Measurements from ENCODE around the gene AKT1S1.

AKT1S1 gene

DNA sequence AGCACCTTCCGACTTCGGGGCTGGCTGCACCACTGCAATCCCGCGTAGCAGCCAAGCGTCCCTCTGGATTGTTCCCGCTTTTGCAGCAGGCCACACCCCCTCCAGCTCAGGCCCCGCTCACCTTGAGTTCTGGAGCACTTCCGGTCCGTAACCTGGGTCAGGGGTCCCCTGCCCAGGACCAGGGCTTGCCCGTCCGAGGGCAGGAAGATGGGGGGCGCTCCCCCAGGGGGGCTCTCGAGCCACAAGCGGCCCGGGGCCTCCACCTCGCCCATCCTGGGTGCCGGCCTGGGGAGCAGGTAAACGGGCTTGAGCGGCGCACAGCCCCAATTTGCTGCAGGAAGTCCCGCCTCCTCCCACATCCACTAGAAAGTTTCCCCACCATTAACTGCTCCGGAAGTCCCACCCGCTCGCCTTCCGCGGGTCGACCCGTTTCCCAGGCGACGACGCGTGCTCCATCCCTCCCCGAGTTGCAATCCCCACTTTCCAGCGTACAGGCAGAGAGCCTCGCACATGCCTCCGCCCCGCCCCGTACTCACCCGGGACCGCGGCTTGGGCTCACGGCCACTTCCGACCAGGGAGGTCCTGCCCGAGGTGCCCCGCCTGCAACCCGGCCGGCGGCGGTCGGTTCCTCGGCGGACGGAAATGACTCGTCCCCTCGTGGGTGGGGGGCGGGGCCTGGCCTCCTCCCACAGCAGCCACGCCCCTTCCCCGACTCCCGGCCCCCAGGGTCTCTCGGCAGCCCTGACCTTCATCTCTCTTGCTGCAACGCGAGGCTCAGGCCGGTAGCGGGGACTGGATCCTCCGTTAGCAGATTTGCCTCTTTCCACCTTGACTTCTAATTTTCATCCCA, 10.0 kb downstream of the AKT1S1 start, which contains the start of gene PNKP:
PNKP (minus strand) TSS at position 644 of the 850 bp plus-strand sequence; CDS start at position 272, 372 bp downstream.
- DNase-seq: peak; percentile 93

GRCh38 chr19:49864890-49865289, 12.3 kb downstream of the AKT1S1 start:
- no peak for DNase-seq

DNA sequence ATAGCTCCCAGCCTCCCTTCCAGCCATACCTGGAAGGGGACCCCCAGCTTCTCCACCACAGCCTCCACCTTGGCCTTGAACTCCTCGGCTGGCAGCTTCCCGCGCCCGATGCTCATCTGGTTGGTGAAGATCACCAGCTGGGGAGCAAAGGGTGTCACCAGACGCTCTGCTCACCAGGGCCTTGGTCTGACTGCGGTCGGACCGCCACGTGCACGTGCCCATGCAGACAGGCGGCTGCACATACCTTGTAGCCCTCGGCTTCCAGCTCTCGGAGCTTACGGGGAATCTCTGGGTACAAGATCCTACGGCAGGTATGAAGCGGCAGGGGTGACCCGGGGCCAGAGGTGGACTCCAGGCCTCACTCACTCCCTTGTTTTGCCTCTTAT, 13.2 kb downstream of the AKT1S1 start:
- no peak for DNase-seq

DNA sequence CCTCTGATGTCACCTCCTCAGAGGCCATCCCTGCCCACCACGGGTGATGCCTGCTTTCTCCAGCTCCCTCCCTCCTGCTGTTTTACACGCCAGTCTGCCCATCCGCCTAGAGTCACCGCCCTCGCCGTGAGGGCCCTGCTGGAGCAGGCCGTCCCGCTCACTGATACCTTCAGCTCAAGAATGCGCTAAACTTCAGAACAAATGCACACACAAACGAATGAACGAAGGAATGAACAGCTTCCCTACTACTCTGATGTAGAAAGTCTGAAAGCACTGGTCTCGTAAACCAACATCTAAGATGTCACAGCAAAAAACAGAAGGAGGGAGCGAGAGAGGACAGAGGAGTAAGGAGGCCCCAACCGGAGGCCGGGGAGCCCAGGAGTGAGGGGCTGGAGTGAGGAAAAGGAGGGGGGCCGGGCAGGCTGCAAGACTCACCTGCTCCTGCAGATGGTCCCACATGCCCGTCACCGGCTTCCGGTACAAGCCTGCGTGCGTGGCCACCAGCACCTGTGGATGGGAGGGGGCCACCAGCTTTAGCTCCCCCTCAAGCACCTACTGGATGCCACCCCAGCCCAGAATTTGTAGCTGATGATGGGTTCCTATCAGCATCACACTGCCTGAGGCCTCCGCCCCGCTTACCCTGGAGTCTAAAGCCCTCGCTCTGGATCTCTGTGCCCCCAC, 13.8 kb downstream of the AKT1S1 start:
- DNase-seq: no peak

- DNase-seq: no peak
Observed at GRCh38 chr19:49862391-49863253, 14.5 kb downstream of the AKT1S1 start.

DNA sequence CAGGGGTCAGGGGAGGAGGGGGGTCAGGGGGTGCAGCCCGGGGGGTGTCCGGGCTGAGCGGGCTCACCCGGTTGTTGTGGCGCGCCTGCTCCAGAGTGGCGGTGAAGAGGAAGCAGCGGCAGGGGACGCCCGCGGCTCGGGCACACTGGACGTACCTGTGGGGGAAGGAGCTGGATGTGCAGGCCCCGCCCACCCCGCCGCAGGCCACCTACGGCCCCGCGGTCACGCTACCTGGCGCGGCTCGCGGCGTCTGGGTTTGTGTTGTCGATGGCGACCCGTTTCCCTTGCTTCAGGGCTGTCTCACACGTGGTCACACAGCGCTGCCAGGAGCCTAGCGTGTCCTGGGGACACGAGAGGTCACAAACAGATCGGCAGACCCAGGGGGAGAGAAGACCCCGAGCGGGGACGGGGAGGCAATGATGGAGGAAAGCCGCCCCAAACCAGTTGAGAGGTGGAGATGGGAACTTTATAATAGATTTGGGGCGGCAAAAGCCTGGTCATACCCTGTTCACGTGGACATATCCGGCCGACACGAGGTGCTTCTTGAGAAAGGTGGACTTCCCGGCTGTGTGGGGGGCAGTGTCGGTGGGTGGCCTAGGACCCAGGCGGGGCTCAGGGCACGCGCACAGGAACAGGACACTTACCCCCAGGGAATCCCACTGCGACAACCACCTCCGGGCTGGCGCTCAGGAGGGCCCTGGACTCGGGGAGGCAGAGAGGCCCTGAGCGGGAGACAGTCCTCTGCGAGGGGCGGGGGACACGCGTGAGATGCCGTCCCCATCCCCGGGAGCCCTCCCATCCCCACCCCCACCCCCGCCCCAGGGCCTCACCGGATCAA, 15.4 kb downstream of the AKT1S1 start:
- no peak for DNase-seq

GRCh38 chr19:49861107-49861506, 16.0 kb downstream of the AKT1S1 start:
- DNase-seq: no peak

- no peak for DNase-seq
Observed at GRCh38 chr19:49860336-49861102, 16.6 kb downstream of the AKT1S1 start.

DNA sequence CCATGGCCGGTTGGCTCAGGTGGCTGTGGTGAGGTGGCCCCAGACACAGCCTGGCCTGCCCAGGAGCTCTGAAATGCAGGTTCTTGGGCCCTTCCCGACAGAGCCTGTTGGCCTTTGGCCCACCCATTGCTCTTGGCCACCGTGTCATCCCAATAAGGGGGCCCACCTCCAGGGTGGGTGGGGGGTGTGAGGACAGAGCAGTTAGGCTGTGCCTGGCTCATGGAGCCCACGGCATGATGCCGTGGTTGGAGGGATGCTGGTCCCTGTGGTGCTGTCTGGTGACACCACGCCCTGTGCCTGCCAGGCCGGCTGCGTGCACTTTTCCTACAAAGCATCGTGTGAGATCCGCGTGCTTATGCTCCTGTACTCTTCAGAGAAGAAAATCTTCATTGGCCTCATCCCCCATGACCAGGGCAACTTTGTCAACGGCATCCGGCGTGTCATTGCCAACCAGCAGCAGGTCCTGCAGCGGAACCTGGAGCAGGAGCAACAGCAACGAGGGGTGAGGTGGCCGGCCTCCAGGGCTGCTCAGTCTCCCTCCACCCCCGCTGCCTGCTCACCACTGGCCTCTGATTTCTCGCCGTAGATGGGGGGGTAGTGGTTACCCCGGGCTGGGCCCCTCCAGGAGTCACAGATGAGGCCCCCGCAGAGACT, 17.3 kb downstream of the AKT1S1 start:
- no peak for DNase-seq

GRCh38 chr19:49858088-49858985, 18.8 kb downstream of the AKT1S1 start:
- no peak for DNase-seq

DNA sequence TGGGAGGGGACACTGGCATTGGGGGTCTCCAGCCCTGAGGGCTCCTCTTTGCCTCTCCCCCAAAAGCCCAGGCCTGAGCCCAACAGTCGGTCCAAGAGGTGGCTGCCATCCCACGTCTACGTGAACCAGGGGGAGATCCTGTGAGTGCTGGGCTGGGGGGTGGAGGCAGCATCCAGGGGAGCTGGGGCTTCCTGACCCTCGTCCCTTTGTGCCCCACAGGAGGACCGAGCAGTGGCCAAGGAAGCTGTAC, 19.4 kb downstream of the AKT1S1 start:
- DNase-seq: no peak

- DNase-seq: no peak
Observed at GRCh38 chr19:49857061-49857837, 19.9 kb downstream of the AKT1S1 start.

- no peak for DNase-seq
Observed at GRCh38 chr19:49856574-49857021, 20.6 kb downstream of the AKT1S1 start.

- no peak for DNase-seq
Observed at GRCh38 chr19:49855676-49856573, 21.2 kb downstream of the AKT1S1 start.

DNA sequence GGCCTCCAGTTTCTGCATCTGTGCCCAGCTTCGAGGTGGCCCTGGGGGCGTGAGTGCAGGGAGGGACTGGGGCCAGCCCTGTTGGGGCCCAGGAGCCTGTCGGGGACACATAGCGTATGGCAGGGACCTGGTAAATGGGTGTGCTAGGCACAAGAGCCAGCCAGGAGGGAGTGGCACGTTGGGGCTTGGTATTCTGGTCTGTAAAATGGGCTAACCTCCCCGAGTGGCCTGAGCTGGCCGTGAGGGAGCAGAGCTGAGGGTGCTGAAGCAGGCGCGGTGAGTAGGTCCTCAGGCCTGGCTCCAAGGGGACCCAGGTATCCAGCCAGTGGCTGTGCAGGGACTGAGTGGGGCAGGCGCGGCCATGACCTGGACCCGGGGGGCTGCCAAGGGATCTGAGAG, 21.9 kb downstream of the AKT1S1 start:
- no peak for DNase-seq

- no peak for DNase-seq
Observed at GRCh38 chr19:49854378-49855263, 22.5 kb downstream of the AKT1S1 start.

DNA sequence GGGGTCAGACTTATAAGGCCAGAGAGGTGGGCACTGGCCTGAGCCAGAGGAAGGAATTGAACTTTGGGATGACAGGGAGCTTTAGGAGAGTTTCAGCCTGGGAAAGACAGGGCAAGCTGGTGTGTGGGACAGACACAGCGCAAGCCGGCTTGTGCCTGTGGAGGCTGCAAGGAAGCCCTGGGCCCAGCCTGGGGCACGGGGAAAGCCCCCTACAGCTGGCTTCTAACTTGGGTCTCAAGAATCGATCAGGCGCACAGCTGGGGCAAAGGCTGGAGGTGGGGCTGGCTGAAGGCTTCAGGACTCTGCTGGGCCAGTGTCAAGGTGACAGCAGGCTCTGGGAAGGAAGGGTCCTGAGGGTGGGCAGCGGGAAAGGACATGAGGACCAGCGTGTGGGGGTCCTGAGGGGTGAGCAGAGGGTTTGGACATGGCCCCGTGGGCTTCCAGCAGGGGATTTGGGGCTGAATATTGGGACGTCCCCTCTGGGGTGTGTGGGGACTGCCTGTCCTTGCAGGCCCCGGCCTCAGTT, 23.2 kb downstream of the AKT1S1 start:
- DNase-seq: no peak
